ENCODE data around the gene RPN2. TPM values are rescaled to one million over a fixed set of nuclear protein-coding genes. Genes with fewer than 3 reads are reported as not detected.
A peak's percentile ranks its signal among the peaks of the same experiment; 100 is the strongest.

Gene RPN2
- total RNA-seq, 2 experiments from 2014 or later = 110 to 138 TPM

GRCh38 chr20:37279820-37280219, 100.7 kb downstream of the RPN2 start:
- no peak overlapping the region for H3K4me2 ChIP-seq (ENCODE audit: low read length)
- no peaks in the 10 kb centered on the region for H3K9me2 ChIP-seq (ENCODE audit: insufficient read depth, low read length)
- H3K36me3 ChIP-seq (ENCODE audit: insufficient read depth, low read length) = no peaks in the 10 kb centered on the region
- H3K9me3 ChIP-seq (ENCODE audit: low read length) = no peaks in the 10 kb centered on the region
- H3K4me1 ChIP-seq (ENCODE audit: insufficient read depth, low read length, poor library complexity, severe bottlenecking) = peaks cover 28% of the 10 kb centered on the region
- BruUV-seq (replicated peaks) = no TSS peak
- H3K4me3 ChIP-seq (ENCODE audit: low read depth, low read length, poor library complexity, severe bottlenecking) = no peak overlapping the region
- intact Hi-C loops (cut with micrococcal nuclease; ENCODE audit: unreplicated experiment) = no loop called here
- H3K27ac ChIP-seq (ENCODE audit: low read depth, low read length, poor library complexity, severe bottlenecking) = no peak overlapping the region
- DNase-seq (ENCODE audit: low spot score) = no peak
- H4K20me1 ChIP-seq (ENCODE audit: insufficient read depth, low read length) = no peaks in the 10 kb centered on the region
- ChIA-PET POLR2A (interaction anchor here (1.3 kb wide), 1 partner anchor 9 kb away, joined by 7 read pairs; the partner anchor contains the start of gene MANBAL), CTCF (ENCODE audit: unreplicated experiment) (no interaction called here)
- no peak overlapping the region for H2AFZ ChIP-seq (ENCODE audit: low read length)
- H3K79me2 ChIP-seq (ENCODE audit: insufficient read depth, low read depth, low read length) = no peaks in the 10 kb centered on the region
- TF ChIP-seq CTCF (conservative IDR thresholded peaks at IDR 0.05; ENCODE audit: low read length) (no peak), EZH2phosphoT487 (IDR thresholded peaks at IDR 0.05; ENCODE audit: borderline replicate concordance, low read depth, low read length) (no peak)

GRCh38 chr20:37280403-37280802, 101.3 kb downstream of the RPN2 start:
- H3K4me2 ChIP-seq (ENCODE audit: low read length) = no peak overlapping the region
- no peaks in the 10 kb centered on the region for H3K9me2 ChIP-seq (ENCODE audit: insufficient read depth, low read length)
- H3K79me2 ChIP-seq (ENCODE audit: insufficient read depth, low read depth, low read length) = no peaks in the 10 kb centered on the region
- peaks cover 22% of the 10 kb centered on the region for H3K4me1 ChIP-seq (ENCODE audit: insufficient read depth, low read length, poor library complexity, severe bottlenecking)
- no peak overlapping the region for H2AFZ ChIP-seq (ENCODE audit: low read length)
- no peak for DNase-seq (ENCODE audit: low spot score)
- no TSS peak for BruUV-seq (replicated peaks)
- no peak overlapping the region for H3K4me3 ChIP-seq (ENCODE audit: low read depth, low read length, poor library complexity, severe bottlenecking)
- ChIA-PET POLR2A (no interaction called here), CTCF (ENCODE audit: unreplicated experiment) (no interaction called here)
- intact Hi-C loops (cut with micrococcal nuclease; ENCODE audit: unreplicated experiment) = no loop called here
- no peaks in the 10 kb centered on the region for H4K20me1 ChIP-seq (ENCODE audit: insufficient read depth, low read length)
- TF ChIP-seq EZH2phosphoT487 (IDR thresholded peaks at IDR 0.05; ENCODE audit: borderline replicate concordance, low read depth, low read length) (no peak), CTCF (conservative IDR thresholded peaks at IDR 0.05; ENCODE audit: low read length) (no peak)
- no peaks in the 10 kb centered on the region for H3K36me3 ChIP-seq (ENCODE audit: insufficient read depth, low read length)
- H3K27ac ChIP-seq (ENCODE audit: low read depth, low read length, poor library complexity, severe bottlenecking) = no peak overlapping the region
- H3K9me3 ChIP-seq (ENCODE audit: low read length) = no peaks in the 10 kb centered on the region

DNA sequence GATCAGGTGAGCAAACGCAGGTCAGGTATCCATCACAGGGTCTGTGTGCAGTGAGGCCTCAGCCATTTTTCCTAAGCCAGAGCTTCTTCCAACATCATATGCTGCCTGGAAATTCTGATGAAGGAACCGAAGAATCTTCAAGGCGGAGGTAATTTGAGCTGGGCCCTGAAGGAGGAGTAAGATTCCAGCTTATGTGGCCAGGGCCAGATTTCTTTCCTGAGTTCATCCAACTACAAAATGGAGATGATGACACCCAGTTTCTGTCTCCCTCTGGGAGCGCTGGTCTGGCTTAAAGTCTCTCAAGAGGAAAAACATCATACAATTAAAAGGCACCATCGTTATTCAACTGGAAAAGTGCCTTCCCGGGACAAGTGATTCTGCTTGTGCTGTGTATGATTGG, 103.4 kb downstream of the RPN2 start:
- CTCF ChIA-PET (ENCODE audit: unreplicated experiment) = no interaction called here
- Histone ChIP-seq H3K27ac (ENCODE audit: low read depth, low read length, poor library complexity, severe bottlenecking) (no peak overlapping the region), H3K4me3 (ENCODE audit: low read depth, low read length, poor library complexity, severe bottlenecking) (no peak overlapping the region), H3K9me3 (ENCODE audit: low read length) (no peaks in the 10 kb centered on the region), H3K9me2 (ENCODE audit: insufficient read depth, low read length) (no peaks in the 10 kb centered on the region), H3K4me1 (ENCODE audit: insufficient read depth, low read length, poor library complexity, severe bottlenecking) (peaks cover under 1% of the 10 kb centered on the region), H3K79me2 (ENCODE audit: insufficient read depth, low read depth, low read length) (no peaks in the 10 kb centered on the region), H2AFZ (ENCODE audit: low read length) (no peak overlapping the region), H4K20me1 (ENCODE audit: insufficient read depth, low read length) (no peaks in the 10 kb centered on the region), H3K36me3 (ENCODE audit: insufficient read depth, low read length) (no peaks in the 10 kb centered on the region), H3K4me2 (ENCODE audit: low read length) (no peak overlapping the region)
- BruUV-seq (replicated peaks) = no TSS peak
- TF ChIP-seq CTCF (conservative IDR thresholded peaks at IDR 0.05; ENCODE audit: low read length) = 0 out of 2 replicates have a peak, but pooled peaks have one; percentile 16
- no peak for TF ChIP-seq EZH2phosphoT487 (IDR thresholded peaks at IDR 0.05; ENCODE audit: borderline replicate concordance, low read depth, low read length)
- POLR2A ChIA-PET = interaction anchor here (1.1 kb wide), 1 partner anchor 95 kb away, joined by 3 read pairs; no protein-coding TSS in a partner anchor
- no peak for DNase-seq (ENCODE audit: low spot score)
- intact Hi-C loops (cut with micrococcal nuclease; ENCODE audit: unreplicated experiment) = no loop called here
